GM23338 (cell line): Measurements from ENCODE around the gene GALM. TPM values are rescaled to one million over a fixed set of nuclear protein-coding genes. Genes with fewer than 3 reads are reported as not detected.

Experiments used
- ATAC-seq: fragments of 200-7000 bp; cut with Tn5 transposase; 3 replicates; pipeline ENCODE4 v1.9.1; 2020
- DNase-seq: peaks from one replicate; pipeline ENCODE4 v3.0.0-alpha.2; 2015; ENCODE audit warnings: low spot score
- H2AFZ ChIP-seq: fragments of 200-600 bp; sonication (generic); 2 replicates; pipeline ENCODE4 v1.8.0; 2016; ENCODE audit warnings: antibody characterized with exemption, mild to moderate bottlenecking, moderate library complexity
- H3F3A ChIP-seq: fragments of 200-600 bp; sonication (generic); replicated peaks from 2 replicates; pipeline ENCODE4 v1.8.0; 2017; ENCODE audit warnings: antibody characterized with exemption, mixed run types, low read depth
- H3K27ac ChIP-seq: fragments of 200-600 bp; sonication (generic); 2 replicates; pipeline ENCODE4 v1.6.1; 2016; ENCODE audit warnings: low read depth
- H3K27me3 ChIP-seq: fragments of 200-600 bp; sonication (generic); 2 replicates; pipeline ENCODE4 v1.8.0; 2016; ENCODE audit warnings: mild to moderate bottlenecking, mixed run types, moderate library complexity; ENCODE audit not compliant: insufficient read depth
- H3K36me3 ChIP-seq: fragments of 200-600 bp; sonication (generic); 2 replicates; pipeline ENCODE4 v1.8.0; 2016; ENCODE audit warnings: mild to moderate bottlenecking; ENCODE audit not compliant: insufficient read depth
- H3K4me1 ChIP-seq: fragments of 200-600 bp; sonication (generic); 2 replicates; pipeline ENCODE4 v1.8.0; 2016; ENCODE audit warnings: mild to moderate bottlenecking, moderate library complexity; ENCODE audit not compliant: insufficient read depth
- H3K4me2 ChIP-seq: fragments of 200-600 bp; sonication (generic); 2 replicates; pipeline ENCODE4 v1.7.1; 2017; ENCODE audit warnings: mixed run types
- H3K4me3 ChIP-seq: fragments of 200-600 bp; sonication (generic); 2 replicates; pipeline ENCODE4 v1.6.1; 2016; ENCODE audit warnings: mixed run types
- H3K79me2 ChIP-seq: fragments of 200-600 bp; sonication (generic); replicated peaks from 2 replicates; pipeline ENCODE4 v1.8.0; 2017; ENCODE audit warnings: mild to moderate bottlenecking; ENCODE audit not compliant: insufficient read depth
- H3K9me2 ChIP-seq: fragments of 200-600 bp; sonication (generic); 2 replicates; pipeline ENCODE4 v1.8.0; 2017; ENCODE audit not compliant: insufficient read depth
- H4K20me1 ChIP-seq: fragments of 200-600 bp; sonication (generic); replicated peaks from 2 replicates; pipeline ENCODE4 v1.8.0; 2017; ENCODE audit warnings: mild to moderate bottlenecking; ENCODE audit not compliant: insufficient read depth
- H3K27ac Mint-ChIP-seq: 2 replicates; pipeline ENCODE4 v1.8.0; 2020; ENCODE audit warnings: inconsistent platforms, mild to moderate bottlenecking, moderate library complexity, mixed read lengths
- H3K27me3 Mint-ChIP-seq: 3 replicates; pipeline ENCODE4 v1.8.0; 2022; ENCODE audit warnings: low read depth, mild to moderate bottlenecking, moderate library complexity, mixed read lengths, inconsistent platforms; ENCODE audit not compliant: insufficient read depth, poor library complexity
- H3K36me3 Mint-ChIP-seq: 3 replicates; pipeline ENCODE4 v1.8.0; 2021; ENCODE audit warnings: low read depth, mild to moderate bottlenecking, inconsistent platforms, moderate library complexity, mixed read lengths
- H3K4me1 Mint-ChIP-seq: 3 replicates; pipeline ENCODE4 v1.8.0; 2020; ENCODE audit warnings: mild to moderate bottlenecking, inconsistent platforms, mixed read lengths
- H3K4me3 Mint-ChIP-seq: 3 replicates; pipeline ENCODE4 v1.8.0; 2021; ENCODE audit warnings: moderate library complexity, mild to moderate bottlenecking, inconsistent platforms, mixed read lengths
- H3K9me3 Mint-ChIP-seq: 3 replicates; pipeline ENCODE4 v1.8.0; 2020; ENCODE audit warnings: moderate library complexity, mild to moderate bottlenecking, inconsistent platforms, mixed read lengths
- CTCF ChIP-seq, 2 experiments: fragments of 200-600 bp in 1 of 2; sonication (generic) in 1 of 2; conservative IDR thresholded peaks; 2 replicates each; pipeline versions ENCODE4 v1.5.1 to v1.6.1; 2016 to 2017; ENCODE audit warnings: antibody characterized with exemption in 2 of 2, low read depth in 2 of 2, mild to moderate bottlenecking in 2 of 2, moderate library complexity in 1 of 2
- ETS1 ChIP-seq: IDR thresholded peaks from 2 replicates; pipeline ENCODE4 v1.6.1; 2016; ENCODE audit warnings: antibody characterized with exemption
- EZH2 ChIP-seq: fragments of 200-600 bp; sonication (generic); IDR thresholded peaks from one replicate; pipeline ENCODE4 v1.8.0; 2017; ENCODE audit warnings: antibody characterized with exemption, mild to moderate bottlenecking, low read depth; ENCODE audit not compliant: unreplicated experiment
- JUNB ChIP-seq: IDR thresholded peaks from one replicate; pipeline ENCODE4 v1.6.1; 2016; ENCODE audit warnings: antibody characterized with exemption; ENCODE audit not compliant: unreplicated experiment
- NANOG ChIP-seq: IDR thresholded peaks from 2 replicates; pipeline ENCODE4 v1.6.1; 2016; ENCODE audit warnings: antibody characterized with exemption, borderline replicate concordance
- POLR2AphosphoS5 ChIP-seq: IDR thresholded peaks from 2 replicates; pipeline ENCODE4 v1.6.1; 2016; ENCODE audit warnings: antibody characterized with exemption, low read depth
- REST ChIP-seq: IDR thresholded peaks from one replicate; pipeline ENCODE4 v1.6.1; 2018; ENCODE audit warnings: antibody characterized with exemption; ENCODE audit not compliant: unreplicated experiment
- STAT1 ChIP-seq: IDR thresholded peaks from one replicate; pipeline ENCODE4 v1.6.1; 2016; ENCODE audit warnings: antibody characterized with exemption; ENCODE audit not compliant: unreplicated experiment
- ZNF331 ChIP-seq: fragments of 250-450 bp; sonication (Bioruptor Pico); IDR thresholded peaks from 2 replicates; pipeline ENCODE4 v1.5.0; 2020; ENCODE audit warnings: low read depth, mild to moderate bottlenecking, moderate library complexity
- polyA plus RNA-seq: library from polyadenylated mRNA; unstranded; fragments of >200 nt; fragmentation: Nextera tagmentation; extraction: Ambion mirVana; gene quantifications from 2 replicates; pipeline ENCODE4 v1.2.1, GENCODE V29; 2016
- total RNA-seq: library from RNA; depleted of rRNA; stranded (reverse); fragments of >200 nt; shearing (Covaris generic); gene quantifications from 2 replicates; pipeline ENCODE4 v1.2.3, GENCODE V29; 2014

GALM gene
- total and polyA plus RNA-seq, 2 experiments from 2014 or later = 9.3 to 21.6 TPM

- Histone ChIP-seq H3K4me1 (no peaks in the 10 kb centered on the region), H3K9me2 (no peaks in the 10 kb centered on the region), H3K4me3 (no peak overlapping the region), H2AFZ (no peak overlapping the region), H3K36me3 (no peaks in the 10 kb centered on the region), H3K79me2 (no peaks in the 10 kb centered on the region), H3F3A (no peaks in the 10 kb centered on the region), H3K27ac (no peak overlapping the region), H3K4me2 (no peak overlapping the region), H4K20me1 (no peaks in the 10 kb centered on the region), H3K27me3 (no peaks in the 10 kb centered on the region)
- H3K27me3 Mint-ChIP-seq = peaks cover 4% of the 10 kb centered on the region
- DNase-seq (no peak), ATAC-seq (peak; percentile 22; the same call in 1 of the 3 replicates)
- H3K36me3 Mint-ChIP-seq = no peaks in the 10 kb centered on the region
- H3K9me3 Mint-ChIP-seq = no peaks in the 10 kb centered on the region
- TF ChIP-seq STAT1 (no peak), POLR2AphosphoS5 (no peak), JUNB (no peak), REST (no peak), NANOG (no peak)
- H3K4me3 Mint-ChIP-seq = no peak overlapping the region
- H3K4me1 Mint-ChIP-seq = no peaks in the 10 kb centered on the region; the same call in 2 of the 3 replicates
- no peak overlapping the region for H3K27ac Mint-ChIP-seq
These were observed 56.6 kb downstream of the GALM start for GRCh38 chr2:38722271-38723061.

- TF ChIP-seq CTCF (conservative IDR thresholded peaks at IDR 0.05; ENCODE audit: low read depth in 2 of 2) = no peak
- TF ChIP-seq STAT1 = no peak
- TF ChIP-seq ETS1 = no peak
- TF ChIP-seq ZNF331 = no peak
- no peak for TF ChIP-seq REST
- TF ChIP-seq JUNB = no peak
- no peak for TF ChIP-seq EZH2
- H3K4me2 ChIP-seq = no peak overlapping the region
- ATAC-seq (no peak), DNase-seq (no peak)
- no peak overlapping the region for H3K27ac ChIP-seq
- no peaks in the 10 kb centered on the region for H4K20me1 ChIP-seq
- Mint-ChIP-seq H3K27me3 (peaks cover 4% of the 10 kb centered on the region), H3K4me3 (no peak overlapping the region), H3K9me3 (no peaks in the 10 kb centered on the region), H3K27ac (no peak overlapping the region), H3K4me1 (no peaks in the 10 kb centered on the region; the same call in 2 of the 3 replicates), H3K36me3 (no peaks in the 10 kb centered on the region)
- H3K27me3 ChIP-seq = no peaks in the 10 kb centered on the region
- H3F3A ChIP-seq = no peaks in the 10 kb centered on the region
- no peak overlapping the region for H3K4me3 ChIP-seq
- no peaks in the 10 kb centered on the region for H3K9me2 ChIP-seq
- no peaks in the 10 kb centered on the region for H3K79me2 ChIP-seq
- no peaks in the 10 kb centered on the region for H3K4me1 ChIP-seq
- H3K36me3 ChIP-seq = no peaks in the 10 kb centered on the region
- no peak overlapping the region for H2AFZ ChIP-seq
These were observed 57.3 kb downstream of the GALM start for GRCh38 chr2:38723173-38723572.
